Astrocyte (in vitro differentiated cells and primary cell): ENCODE data around the gene DAPP1.

Experiments used
- EZH2 ChIP-seq: IDR thresholded peaks from 2 replicates; pipeline ENCODE4 v1.6.1; 2012; ENCODE audit warnings: mild to moderate bottlenecking, low read length, inconsistent platforms; ENCODE audit not compliant: insufficient read depth
- TF ChIP-seq, protein P1 (sequence below): IDR thresholded peaks from 2 replicates; pipeline ENCODE4 v1.5.1; 2011; ENCODE audit warnings: low read depth, mild to moderate bottlenecking, inconsistent platforms, low read length, moderate library complexity; ENCODE audit not compliant: insufficient read depth

DNA sequence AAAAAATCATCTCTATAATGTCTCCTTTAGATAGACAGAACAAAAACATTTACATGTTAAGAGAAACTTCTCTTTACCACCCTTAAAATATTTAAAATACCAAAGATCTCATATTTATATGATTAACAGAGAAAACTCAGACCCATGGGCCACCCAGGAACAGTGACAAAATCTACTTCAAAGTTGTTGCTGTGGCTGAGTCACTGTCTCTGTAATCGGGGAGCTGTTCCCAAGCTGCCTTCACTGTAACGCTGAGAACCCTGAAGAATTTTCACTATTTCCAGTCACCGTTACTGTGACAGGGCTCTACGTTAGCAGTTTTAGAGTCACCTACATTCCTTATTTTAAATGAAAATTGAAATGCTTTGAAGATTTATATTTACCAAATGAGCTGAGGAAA lies 9.0 kb upstream of the DAPP1 start:
- TF ChIP-seq, protein P1, sequence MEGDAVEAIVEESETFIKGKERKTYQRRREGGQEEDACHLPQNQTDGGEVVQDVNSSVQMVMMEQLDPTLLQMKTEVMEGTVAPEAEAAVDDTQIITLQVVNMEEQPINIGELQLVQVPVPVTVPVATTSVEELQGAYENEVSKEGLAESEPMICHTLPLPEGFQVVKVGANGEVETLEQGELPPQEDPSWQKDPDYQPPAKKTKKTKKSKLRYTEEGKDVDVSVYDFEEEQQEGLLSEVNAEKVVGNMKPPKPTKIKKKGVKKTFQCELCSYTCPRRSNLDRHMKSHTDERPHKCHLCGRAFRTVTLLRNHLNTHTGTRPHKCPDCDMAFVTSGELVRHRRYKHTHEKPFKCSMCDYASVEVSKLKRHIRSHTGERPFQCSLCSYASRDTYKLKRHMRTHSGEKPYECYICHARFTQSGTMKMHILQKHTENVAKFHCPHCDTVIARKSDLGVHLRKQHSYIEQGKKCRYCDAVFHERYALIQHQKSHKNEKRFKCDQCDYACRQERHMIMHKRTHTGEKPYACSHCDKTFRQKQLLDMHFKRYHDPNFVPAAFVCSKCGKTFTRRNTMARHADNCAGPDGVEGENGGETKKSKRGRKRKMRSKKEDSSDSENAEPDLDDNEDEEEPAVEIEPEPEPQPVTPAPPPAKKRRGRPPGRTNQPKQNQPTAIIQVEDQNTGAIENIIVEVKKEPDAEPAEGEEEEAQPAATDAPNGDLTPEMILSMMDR, result no peak
- TF ChIP-seq EZH2, result no peak
